T-helper 17 cell (primary cell): ENCODE measurements around the gene R3HDML. TPM values are rescaled to one million over a fixed set of nuclear protein-coding genes. Genes with fewer than 3 reads are reported as not detected.
"Not testable (repeated sequence)": the region's sequence is repeated elsewhere in the genome, so short reads cannot be mapped to it uniquely, and the experiment has no call there.

ENCODE experiments used
- ATAC-seq: fragments of 150-1000 bp; cut with Tn5 transposase; 2 replicates; pipeline ENCODE4 v1.10.0; 2021; ENCODE audit warnings: mild to moderate bottlenecking, moderate library complexity
- DNase-seq, 3 donors: peaks; one replicate each; pipeline versions ENCODE4 v3.0.0 to v3.0.0-alpha.2; 2020 to 2021
- H3K9me3 ChIP-seq: one replicate; pipeline ENCODE4 v1.7.0; 2013; ENCODE audit warnings: low read length, mild to moderate bottlenecking; ENCODE audit not compliant: control insufficient read depth, poor library complexity, severe bottlenecking
- H3K27ac Mint-ChIP-seq: one replicate; pipeline ENCODE4 v1.8.0; 2022; ENCODE audit warnings: mild to moderate bottlenecking, moderate library complexity, mixed read lengths
- H3K27me3 Mint-ChIP-seq: one replicate; pipeline ENCODE4 v1.8.0; 2022; ENCODE audit warnings: mixed read lengths
- H3K36me3 Mint-ChIP-seq: one replicate; pipeline ENCODE4 v1.8.0; 2022; ENCODE audit warnings: low read depth, mixed read lengths
- H3K4me1 Mint-ChIP-seq: one replicate; pipeline ENCODE4 v1.8.0; 2022; ENCODE audit warnings: mild to moderate bottlenecking, mixed read lengths
- H3K4me3 Mint-ChIP-seq: one replicate; pipeline ENCODE4 v1.8.0; 2022; ENCODE audit warnings: mild to moderate bottlenecking, moderate library complexity, mixed read lengths
- total RNA-seq, 4 donors: library from RNA in 2 of 4; stranded (reverse) in 2 of 4; gene quantifications; one replicate each; pipeline ENCODE4 v1.2.3 and lab custom pipeline; 2022 to 2026

Gene R3HDML
- total RNA-seq, 2 donors from 2014 or later, result not detected

DNA sequence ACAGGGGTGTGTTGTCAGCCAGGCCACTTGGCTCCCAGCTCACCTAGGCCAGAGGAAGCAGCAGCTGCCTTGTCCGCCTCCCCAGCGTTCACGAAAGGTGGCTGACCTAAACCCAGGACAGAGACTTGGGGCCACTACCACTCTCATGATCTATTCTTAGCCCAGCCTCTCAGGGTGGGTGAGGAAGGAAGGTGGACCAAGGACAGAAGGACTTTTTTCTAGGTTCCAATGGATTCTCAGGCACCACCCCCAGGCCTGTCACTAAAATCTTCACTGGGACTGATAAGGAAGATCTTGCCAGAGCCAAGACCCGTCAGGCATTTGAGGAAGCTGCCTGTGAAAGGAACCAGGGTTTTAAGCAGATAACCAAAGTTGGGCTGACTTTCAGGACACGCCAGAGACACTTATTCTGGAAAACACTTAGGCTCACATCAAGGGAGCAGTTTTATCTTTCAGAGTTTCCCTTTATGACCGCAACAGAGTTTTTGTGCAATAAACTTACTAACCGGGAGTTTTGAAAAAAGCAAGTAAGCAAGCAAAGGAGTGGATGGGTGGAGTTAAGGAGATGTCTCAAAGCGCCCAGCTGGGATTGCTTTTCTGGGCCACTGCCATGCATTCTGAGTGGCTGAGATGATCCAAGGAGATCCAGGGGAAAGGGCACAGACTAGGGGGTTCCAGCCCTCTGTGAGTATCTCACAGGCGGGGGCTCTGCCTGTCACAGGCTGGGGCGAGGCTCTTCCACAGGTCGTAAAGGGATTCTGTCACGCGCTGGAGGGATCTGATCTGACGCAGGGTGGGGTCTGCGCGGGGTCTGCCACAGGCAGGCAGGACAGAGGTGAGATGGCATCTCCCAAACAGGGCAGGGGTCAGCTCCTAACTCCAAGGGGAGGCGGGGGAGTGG is 26.8 kb upstream of the R3HDML start:
- Mint-ChIP-seq H3K27ac (peak overlapping the region; percentile 89), H3K27me3 (no peaks in the 10 kb centered on the region), H3K4me3 (peak overlapping the region; percentile 96), H3K4me1 (peaks cover 19% of the 10 kb centered on the region), H3K36me3 (peaks cover 3% of the 10 kb centered on the region)
- ATAC-seq (no peak), DNase-seq (no peak)
- H3K9me3 ChIP-seq, result no peaks in the 10 kb centered on the region

DNA sequence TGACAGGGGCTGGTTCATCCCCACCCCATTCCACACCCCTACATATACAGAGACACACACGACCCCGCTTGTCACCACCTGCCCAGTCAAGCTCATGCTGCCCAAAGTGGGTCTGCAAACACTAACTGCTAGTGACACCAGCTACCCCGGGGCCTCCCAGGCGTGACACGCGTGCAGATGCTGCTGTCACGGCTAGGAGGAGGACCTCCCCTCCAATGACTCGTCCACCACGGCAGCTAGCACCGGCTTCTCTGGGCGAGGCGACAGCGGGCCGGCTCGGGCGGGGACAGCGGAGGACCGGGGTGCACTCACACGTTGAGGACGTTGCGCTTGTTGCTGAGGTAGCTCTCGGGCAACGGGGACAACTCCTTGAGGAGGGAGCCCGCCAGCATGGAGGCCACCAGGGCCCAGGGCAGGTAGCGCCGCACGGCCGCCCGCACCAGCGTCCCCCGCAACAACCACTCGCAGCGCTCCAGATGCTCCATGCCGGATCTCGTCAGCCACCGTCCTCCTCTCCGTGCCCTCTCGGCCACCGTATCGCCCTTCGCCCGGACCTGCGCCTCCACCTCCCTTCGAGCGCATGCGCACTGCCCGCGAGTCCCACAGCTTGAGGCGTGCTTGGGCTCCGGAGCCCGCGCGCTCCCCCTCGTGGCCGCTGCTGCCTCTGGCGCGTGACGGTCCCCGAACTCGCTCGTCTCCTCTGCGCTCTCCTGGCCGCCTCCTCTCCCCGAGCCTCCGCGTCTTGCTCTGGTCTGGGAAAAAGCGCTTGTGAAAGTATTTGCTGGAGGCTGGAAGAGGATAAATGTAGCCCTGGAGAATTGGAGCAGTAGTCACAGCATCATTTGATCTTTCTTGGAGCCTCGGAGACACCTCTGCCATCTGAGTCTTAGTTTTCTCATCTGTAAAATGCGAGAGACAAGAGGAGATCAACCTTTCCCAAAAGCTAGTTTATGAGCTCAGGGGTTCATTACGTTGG is 25.9 kb upstream of the R3HDML start, which contains the start of gene FITM2:
TSS of gene FITM2 (minus strand) at position 539 of the 976 bp plus-strand sequence. CDS start at position 485, 54 bp downstream.
- H3K27ac Mint-ChIP-seq, result peak within 1 kb of the TSS; percentile 89
- peaks cover 19% of the 10 kb centered on the region for H3K4me1 Mint-ChIP-seq
- no peaks in the 10 kb centered on the region for H3K27me3 Mint-ChIP-seq
- no peaks in the 10 kb centered on the region for H3K9me3 ChIP-seq
- peak; percentile 97 for ATAC-seq
- peaks cover 3% of the 10 kb centered on the region for H3K36me3 Mint-ChIP-seq
- peak; percentile 98 to 99 (median 98) for DNase-seq
- peak within 1 kb of the TSS; percentile 96 for H3K4me3 Mint-ChIP-seq

DNA sequence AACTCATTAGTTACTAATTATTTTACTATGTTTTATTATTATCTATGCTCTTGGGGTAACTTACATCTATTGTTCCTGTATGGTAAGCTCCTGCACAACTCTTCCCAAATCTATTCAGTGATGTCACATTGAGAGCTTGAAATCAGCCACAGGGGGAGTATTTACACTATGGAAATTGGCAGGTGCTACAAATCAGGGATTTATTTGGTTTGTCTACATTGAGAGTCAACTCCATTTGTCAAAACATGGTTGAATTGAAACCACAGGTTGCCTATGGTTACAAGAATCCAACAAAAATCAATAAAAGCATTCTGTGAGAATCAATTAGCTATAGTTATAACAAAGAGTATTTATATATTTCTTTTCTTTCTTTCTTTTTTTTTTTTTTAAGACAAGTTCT is 22.0 kb upstream of the R3HDML start:
- peaks cover 12% of the 10 kb centered on the region for H3K4me1 Mint-ChIP-seq

DNA sequence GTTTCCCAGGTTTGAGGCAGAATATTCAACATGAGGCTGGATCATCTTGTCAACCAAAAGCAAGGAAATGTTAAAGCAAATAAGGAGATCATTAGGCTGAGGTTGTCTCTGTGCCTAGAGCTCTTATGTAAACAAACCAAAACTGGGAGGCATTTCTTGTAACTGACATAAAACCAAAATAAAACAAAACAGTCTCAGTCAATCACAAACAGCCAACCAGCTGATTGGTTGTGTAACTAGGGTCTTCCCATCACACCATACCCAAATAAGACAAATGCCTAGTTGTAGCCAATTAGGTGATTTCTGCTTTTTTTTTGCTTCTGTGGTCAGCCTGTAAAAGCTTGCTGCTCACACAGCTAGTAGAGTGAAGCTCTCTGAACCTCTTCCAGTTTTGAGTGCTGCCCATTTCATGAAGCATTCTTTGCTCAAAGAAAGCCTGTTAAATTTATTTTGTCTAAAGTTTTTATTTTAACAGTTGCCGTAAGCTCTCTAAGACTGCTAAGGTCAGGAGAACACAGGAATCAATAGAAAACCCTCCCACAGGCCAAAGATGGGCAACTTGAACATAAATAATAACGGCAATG is 16.9 kb upstream of the R3HDML start:
- no peaks in the 10 kb centered on the region for H3K4me1 Mint-ChIP-seq

More for the DNA sequence above, 22.0 kb upstream of the R3HDML start:
- Mint-ChIP-seq H3K27me3 (peaks cover 11% of the 10 kb centered on the region), H3K27ac (no peak overlapping the region), H3K4me3 (no peak overlapping the region), H3K36me3 (peaks cover 3% of the 10 kb centered on the region)
- no peak for ATAC-seq
- no peak for DNase-seq
- H3K9me3 ChIP-seq, result no peaks in the 10 kb centered on the region

DNA sequence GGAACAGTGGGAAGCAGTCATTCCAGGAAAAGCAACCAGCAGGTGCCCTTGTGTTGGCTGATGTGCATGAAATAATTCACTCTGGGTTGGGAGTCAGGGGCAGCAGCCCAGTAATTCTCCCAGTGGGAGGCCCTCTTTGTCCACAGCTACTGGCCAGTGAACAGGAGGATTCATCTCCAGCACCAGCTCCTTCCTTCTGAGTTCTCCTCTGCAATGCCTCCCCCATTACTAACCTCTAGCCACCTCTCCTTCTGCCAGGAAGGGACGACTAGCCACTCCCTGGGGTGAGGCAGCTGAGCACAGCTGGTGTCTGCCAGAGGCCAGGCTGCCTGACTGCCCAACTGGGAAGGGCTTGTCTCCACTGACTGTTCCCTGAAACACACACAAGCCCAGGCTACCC is 12.5 kb upstream of the R3HDML start:
- H3K9me3 ChIP-seq, result no peaks in the 10 kb centered on the region
- peaks cover 20% of the 10 kb centered on the region for H3K27me3 Mint-ChIP-seq
- peak overlapping the region; percentile 39 for H3K27ac Mint-ChIP-seq
- peaks cover 5% of the 10 kb centered on the region for H3K4me1 Mint-ChIP-seq
- peaks cover 2% of the 10 kb centered on the region for H3K36me3 Mint-ChIP-seq
- no peak overlapping the region for H3K4me3 Mint-ChIP-seq
- no peak for DNase-seq
- no peak for ATAC-seq

More for the DNA sequence above, 16.9 kb upstream of the R3HDML start:
- no peaks in the 10 kb centered on the region for H3K36me3 Mint-ChIP-seq
- DNase-seq (no peak), ATAC-seq (no peak)
- no peak overlapping the region for H3K4me3 Mint-ChIP-seq
- H3K27me3 Mint-ChIP-seq, result peaks cover 18% of the 10 kb centered on the region
- H3K9me3 ChIP-seq, result no peaks in the 10 kb centered on the region
- H3K27ac Mint-ChIP-seq, result no peak overlapping the region

DNA sequence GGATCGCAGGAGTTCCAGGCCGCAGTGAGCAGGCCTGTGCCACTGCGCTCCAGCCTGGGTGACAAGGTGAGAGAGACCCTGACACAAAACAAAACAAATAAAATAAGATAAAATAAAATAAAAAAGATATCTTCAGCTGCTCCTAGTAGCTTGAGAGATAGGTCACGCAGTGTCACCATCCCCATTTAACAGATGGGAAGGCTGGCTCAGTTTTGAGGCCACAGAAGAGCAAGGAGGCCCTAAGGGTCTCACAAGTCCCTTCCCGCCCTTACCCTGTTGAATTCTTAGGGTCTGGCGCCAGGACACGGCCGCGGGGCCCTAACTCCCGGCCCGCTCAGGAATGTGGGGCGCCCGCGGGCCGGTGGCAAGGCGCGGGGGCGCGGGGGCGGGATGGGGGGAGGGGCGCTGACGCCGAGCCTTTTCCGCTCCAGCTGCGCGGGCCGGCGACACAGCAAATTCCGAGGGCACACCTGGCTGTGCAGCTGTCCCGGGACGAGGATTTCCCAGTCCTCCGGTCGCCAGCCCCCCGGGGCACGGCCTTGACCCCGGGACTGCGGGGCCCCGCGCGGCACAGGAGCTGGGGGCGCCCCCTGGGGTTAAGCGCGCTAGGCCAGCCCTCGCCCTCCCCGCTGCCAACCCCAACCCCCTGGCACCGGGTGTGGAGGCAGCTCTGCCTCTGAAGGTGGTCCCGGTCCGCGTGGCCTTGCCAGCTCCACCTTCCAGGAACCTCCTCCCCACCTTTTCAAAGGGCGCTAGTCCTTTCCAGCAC is 10.3 kb upstream of the R3HDML start:
- H3K27ac Mint-ChIP-seq, result no peak overlapping the region
- H3K4me3 Mint-ChIP-seq, result peak overlapping the region; percentile 76
- peak; percentile 28 for ATAC-seq

DNA sequence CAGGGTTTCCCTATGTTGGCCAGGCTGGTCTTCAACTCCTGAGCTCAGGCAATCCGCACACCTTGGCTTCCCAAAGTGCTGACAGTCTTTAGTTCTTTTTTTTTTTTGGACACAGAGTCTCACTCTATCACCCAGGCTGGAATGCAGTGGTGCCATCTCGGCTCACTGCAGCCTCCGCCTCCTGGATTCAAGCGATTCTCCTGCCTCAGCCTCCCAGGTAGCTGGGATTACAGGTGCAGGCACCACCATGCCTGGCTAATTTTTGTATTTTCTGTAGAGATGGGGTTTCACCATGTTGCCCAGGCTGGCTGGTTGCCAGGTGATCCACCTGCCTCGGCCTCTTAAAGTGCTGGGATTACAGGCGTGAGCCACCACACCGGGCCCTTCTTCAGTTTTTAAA is 9.1 kb upstream of the R3HDML start:
- ATAC-seq, H3K36me3 Mint-ChIP-seq, H3K4me1 Mint-ChIP-seq, DNase-seq, H3K27ac Mint-ChIP-seq, H3K9me3 ChIP-seq: not testable (repeated sequence)
- Mint-ChIP-seq H3K4me3 (peak overlapping the region; percentile 66), H3K27me3 (peaks cover 31% of the 10 kb centered on the region)

More for the DNA sequence above, 10.3 kb upstream of the R3HDML start:
- H3K36me3 Mint-ChIP-seq, result peaks cover 2% of the 10 kb centered on the region
- peaks cover 5% of the 10 kb centered on the region for H3K4me1 Mint-ChIP-seq
- H3K9me3 ChIP-seq, result no peaks in the 10 kb centered on the region
- peaks cover 30% of the 10 kb centered on the region for H3K27me3 Mint-ChIP-seq
- DNase-seq, result no peak

DNA sequence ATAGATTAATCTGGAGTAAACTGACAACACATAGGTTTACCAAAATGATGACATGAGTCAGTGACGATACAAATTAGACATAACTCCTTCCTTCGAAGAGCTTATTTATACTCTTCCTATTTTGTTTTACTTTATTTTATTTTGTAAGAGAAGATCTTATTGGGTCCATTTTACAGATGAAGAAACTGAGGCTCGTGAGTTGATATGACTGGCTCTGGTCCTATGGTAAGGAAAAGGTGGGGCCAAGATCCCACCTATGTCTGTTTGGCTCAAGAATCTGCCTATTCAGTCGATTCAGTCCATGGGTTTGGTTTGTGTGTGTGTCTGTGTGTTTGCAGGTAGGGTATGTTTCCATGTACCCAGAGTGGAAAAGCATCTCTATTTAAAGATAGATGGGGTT is 8.4 kb upstream of the R3HDML start:
- H3K4me1 Mint-ChIP-seq, result peaks cover 5% of the 10 kb centered on the region
- peaks cover 32% of the 10 kb centered on the region for H3K27me3 Mint-ChIP-seq
- no peak overlapping the region for H3K27ac Mint-ChIP-seq
- no peak for DNase-seq
- H3K4me3 Mint-ChIP-seq, result peak overlapping the region; percentile 56
- no peak for ATAC-seq
- peaks cover 2% of the 10 kb centered on the region for H3K36me3 Mint-ChIP-seq
- no peaks in the 10 kb centered on the region for H3K9me3 ChIP-seq

DNA sequence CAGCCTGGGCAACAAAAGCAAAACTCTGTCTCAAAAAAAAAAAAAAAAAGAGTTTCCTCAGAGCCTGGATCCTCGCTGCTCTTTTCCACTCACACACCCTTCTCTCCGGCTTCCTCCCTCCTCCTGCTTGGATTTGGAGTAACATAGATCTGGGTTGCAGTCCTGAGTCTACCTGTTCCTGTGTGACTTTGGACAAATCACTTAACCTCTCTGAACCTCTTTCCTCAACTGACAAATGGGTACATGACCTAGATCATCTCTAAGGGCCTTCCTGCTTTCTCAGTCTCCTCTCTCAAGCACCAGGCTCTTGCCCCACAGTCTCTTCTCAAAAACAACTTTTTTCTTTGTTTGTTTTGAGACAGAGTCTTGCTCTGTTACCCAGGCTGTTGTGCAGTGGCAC is 5.6 kb upstream of the R3HDML start:
- H3K27me3 Mint-ChIP-seq, result peaks cover 46% of the 10 kb centered on the region
- H3K36me3 Mint-ChIP-seq, result peaks cover 5% of the 10 kb centered on the region
- no peak overlapping the region for H3K27ac Mint-ChIP-seq

DNA sequence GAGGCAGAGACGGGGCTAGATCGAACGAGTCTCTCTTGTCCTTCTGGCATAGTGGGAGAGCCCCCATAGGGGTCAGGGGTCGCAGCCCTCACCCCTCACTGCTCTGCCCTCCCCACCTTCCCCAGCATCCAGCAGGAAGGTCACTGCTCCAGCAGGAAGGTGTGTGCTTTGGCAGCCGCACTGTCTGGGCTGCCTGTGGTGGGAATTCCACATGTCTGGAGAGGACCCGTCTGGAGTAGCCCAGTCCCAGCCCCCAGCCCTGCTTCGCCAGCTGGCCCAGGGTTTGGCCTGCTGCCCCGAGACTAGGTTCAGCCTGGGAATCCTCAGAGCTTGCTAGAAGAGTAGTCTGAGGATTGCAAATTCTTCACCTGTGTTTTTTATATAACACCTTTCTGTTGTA is 2.5 kb upstream of the R3HDML start:
- H3K36me3 Mint-ChIP-seq, result peaks cover 3% of the 10 kb centered on the region
- no peaks in the 10 kb centered on the region for H3K9me3 ChIP-seq
- H3K27ac Mint-ChIP-seq, result no peak overlapping the region
- no peak for DNase-seq
- H3K27me3 Mint-ChIP-seq, result peaks cover 51% of the 10 kb centered on the region
- no peak overlapping the region for H3K4me3 Mint-ChIP-seq
- ATAC-seq, result no peak
- H3K4me1 Mint-ChIP-seq, result peaks cover 4% of the 10 kb centered on the region

More for the DNA sequence above, 5.6 kb upstream of the R3HDML start:
- DNase-seq (no peak), ATAC-seq (no peak)
- no peaks in the 10 kb centered on the region for H3K9me3 ChIP-seq
- Mint-ChIP-seq H3K4me3 (no peak overlapping the region), H3K4me1 (peaks cover 5% of the 10 kb centered on the region)

DNA sequence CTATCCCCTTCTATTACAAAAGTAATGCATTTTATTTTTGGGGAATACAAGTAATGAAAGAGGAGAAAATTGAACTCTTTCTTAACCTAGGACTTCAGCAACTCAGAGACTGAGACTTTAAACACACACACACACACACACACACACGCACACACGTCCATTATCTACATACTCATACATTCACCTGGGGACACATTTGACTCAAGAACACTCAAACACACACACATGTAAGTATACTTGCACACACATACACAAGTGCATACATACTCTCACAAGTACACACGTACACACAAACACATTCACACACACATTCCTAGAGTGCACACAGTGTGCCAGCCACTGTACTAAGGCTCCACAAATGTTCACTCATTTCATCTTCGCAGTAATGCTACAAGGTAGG is 2.1 kb upstream of the R3HDML start:
- DNase-seq (no peak), ATAC-seq (no peak)
- no peak overlapping the region for H3K4me3 Mint-ChIP-seq
- peaks cover 3% of the 10 kb centered on the region for H3K36me3 Mint-ChIP-seq
- H3K9me3 ChIP-seq, result no peaks in the 10 kb centered on the region
- peaks cover 4% of the 10 kb centered on the region for H3K4me1 Mint-ChIP-seq
- H3K27ac Mint-ChIP-seq, result no peak overlapping the region
- H3K27me3 Mint-ChIP-seq, result peaks cover 51% of the 10 kb centered on the region

DNA sequence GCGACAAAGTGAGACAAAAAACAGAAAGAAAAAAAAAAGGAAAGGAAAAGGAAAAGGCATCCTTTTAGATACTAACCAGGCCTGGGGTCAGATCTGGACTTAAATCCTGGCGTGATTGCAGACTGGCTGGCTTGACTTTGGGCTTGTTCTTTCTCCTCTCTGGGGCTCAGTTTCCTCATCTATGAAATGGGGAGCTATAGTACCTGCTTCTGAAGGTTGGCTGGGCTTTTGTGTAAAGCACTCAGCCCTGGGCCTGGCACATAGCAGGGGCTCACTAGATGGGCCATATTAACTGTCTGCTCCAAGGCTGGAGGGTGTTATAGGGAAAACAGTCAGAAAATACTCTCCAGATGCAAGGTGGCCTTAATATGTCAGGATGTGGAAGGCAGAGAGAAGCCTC is 1.2 kb upstream of the R3HDML start:
- H3K36me3 Mint-ChIP-seq, result peaks cover 3% of the 10 kb centered on the region
- peaks cover 48% of the 10 kb centered on the region for H3K27me3 Mint-ChIP-seq
- DNase-seq, result no peak
- no peak for ATAC-seq
- H3K27ac Mint-ChIP-seq, result no peak overlapping the region
- H3K9me3 ChIP-seq, result no peaks in the 10 kb centered on the region
- peaks cover 4% of the 10 kb centered on the region for H3K4me1 Mint-ChIP-seq
- no peak overlapping the region for H3K4me3 Mint-ChIP-seq
